IPS-20b (cell line): Measurements from ENCODE around the gene LYZL6.

Experiments used
- H3K27ac ChIP-seq: one replicate; pipeline ENCODE4 v1.5.1; 2013; ENCODE audit warnings: low read length
- H3K27me3 ChIP-seq: 2 replicates; pipeline ENCODE4 v1.6.1; 2013; ENCODE audit warnings: mild to moderate bottlenecking, low read length, inconsistent platforms; ENCODE audit not compliant: insufficient read depth
- H3K36me3 ChIP-seq: 2 replicates; pipeline ENCODE4 v1.6.1; 2013; ENCODE audit warnings: low read depth, mild to moderate bottlenecking, inconsistent platforms, low read length, moderate library complexity; ENCODE audit not compliant: insufficient read depth
- H3K4me1 ChIP-seq: 2 replicates; pipeline ENCODE4 v1.6.1; 2013; ENCODE audit warnings: mild to moderate bottlenecking, control low read depth, inconsistent platforms, low read length, moderate library complexity; ENCODE audit not compliant: insufficient read depth
- H3K4me3 ChIP-seq: 2 replicates; pipeline ENCODE4 v1.5.1; 2013; ENCODE audit warnings: mild to moderate bottlenecking, low read length, inconsistent platforms
- H3K9ac ChIP-seq: 2 replicates; pipeline ENCODE4 v1.6.1; 2013; ENCODE audit warnings: low read depth, mild to moderate bottlenecking, inconsistent platforms, low read length, moderate library complexity
- H3K9me3 ChIP-seq: 2 replicates; pipeline ENCODE4 v1.6.1; 2013; ENCODE audit warnings: mild to moderate bottlenecking, low read depth, low read length, inconsistent platforms; ENCODE audit not compliant: insufficient read depth

Gene LYZL6

GRCh38 chr17:35972945-35973332, 29.4 kb upstream of the LYZL6 start:
- Histone ChIP-seq H3K9me3 (no peaks in the 10 kb centered on the region), H3K36me3 (no peaks in the 10 kb centered on the region), H3K9ac (no peak overlapping the region), H3K27me3 (no peaks in the 10 kb centered on the region), H3K4me1 (no peaks in the 10 kb centered on the region; the same call in 1 of the 2 replicates), H3K4me3 (no peak overlapping the region), H3K27ac (no peak overlapping the region)

GRCh38 chr17:35972535-35972934, 29.0 kb upstream of the LYZL6 start:
- Histone ChIP-seq H3K27ac (no peak overlapping the region), H3K4me3 (no peak overlapping the region), H3K9ac (no peak overlapping the region), H3K4me1 (no peaks in the 10 kb centered on the region; the same call in 1 of the 2 replicates), H3K9me3 (no peaks in the 10 kb centered on the region), H3K36me3 (no peaks in the 10 kb centered on the region), H3K27me3 (no peaks in the 10 kb centered on the region)

- Histone ChIP-seq H3K4me3 (no peak overlapping the region), H3K36me3 (no peaks in the 10 kb centered on the region), H3K27me3 (no peaks in the 10 kb centered on the region), H3K4me1 (no peaks in the 10 kb centered on the region; the same call in 1 of the 2 replicates), H3K9ac (no peak overlapping the region), H3K9me3 (no peaks in the 10 kb centered on the region), H3K27ac (no peak overlapping the region)
Observed at GRCh38 chr17:35972066-35972465, 28.6 kb upstream of the LYZL6 start.

GRCh38 chr17:35969558-35970380, 26.3 kb upstream of the LYZL6 start:
- Histone ChIP-seq H3K9me3 (no peaks in the 10 kb centered on the region), H3K36me3 (no peaks in the 10 kb centered on the region), H3K4me3 (no peak overlapping the region), H3K4me1 (no peaks in the 10 kb centered on the region), H3K9ac (no peak overlapping the region), H3K27me3 (no peaks in the 10 kb centered on the region), H3K27ac (no peak overlapping the region)

- H3K36me3 ChIP-seq = no peaks in the 10 kb centered on the region
- H3K4me3 ChIP-seq = no peak overlapping the region
- no peak overlapping the region for H3K27ac ChIP-seq
- H3K4me1 ChIP-seq = no peaks in the 10 kb centered on the region
- no peak overlapping the region for H3K9ac ChIP-seq
- no peaks in the 10 kb centered on the region for H3K9me3 ChIP-seq
- no peaks in the 10 kb centered on the region for H3K27me3 ChIP-seq
Observed at GRCh38 chr17:35968520-35969054, 25.1 kb upstream of the LYZL6 start.

GRCh38 chr17:35965272-35965671, 21.8 kb upstream of the LYZL6 start:
- Histone ChIP-seq H3K9me3 (no peaks in the 10 kb centered on the region), H3K4me3 (no peak overlapping the region), H3K4me1 (no peaks in the 10 kb centered on the region), H3K36me3 (no peaks in the 10 kb centered on the region), H3K27me3 (no peaks in the 10 kb centered on the region), H3K9ac (no peak overlapping the region), H3K27ac (no peak overlapping the region)

GRCh38 chr17:35963663-35964062, 20.1 kb upstream of the LYZL6 start:
- Histone ChIP-seq H3K36me3 (no peaks in the 10 kb centered on the region), H3K9me3 (no peaks in the 10 kb centered on the region), H3K27me3 (no peaks in the 10 kb centered on the region), H3K27ac (no peak overlapping the region), H3K9ac (no peak overlapping the region), H3K4me1 (no peaks in the 10 kb centered on the region), H3K4me3 (no peak overlapping the region)

GRCh38 chr17:35953720-35954119, 10.2 kb upstream of the LYZL6 start:
- H3K4me1 ChIP-seq = no peaks in the 10 kb centered on the region
- no peaks in the 10 kb centered on the region for H3K27me3 ChIP-seq
- no peaks in the 10 kb centered on the region for H3K9me3 ChIP-seq
- H3K27ac ChIP-seq = no peak overlapping the region
- H3K36me3 ChIP-seq = no peaks in the 10 kb centered on the region
- no peak overlapping the region for H3K9ac ChIP-seq
- H3K4me3 ChIP-seq = no peak overlapping the region

- Histone ChIP-seq H3K36me3 (no peaks in the 10 kb centered on the region), H3K27ac (no peak overlapping the region), H3K4me1 (no peaks in the 10 kb centered on the region), H3K27me3 (no peaks in the 10 kb centered on the region), H3K9ac (no peak overlapping the region), H3K9me3 (no peaks in the 10 kb centered on the region), H3K4me3 (no peak overlapping the region)
Observed at GRCh38 chr17:35949401-35949800, 5.9 kb upstream of the LYZL6 start.

- Histone ChIP-seq H3K9ac (no peak overlapping the region), H3K36me3 (no peaks in the 10 kb centered on the region)
Observed at GRCh38 chr17:35948092-35948491, 4.6 kb upstream of the LYZL6 start.

GRCh38 chr17:35947156-35947585, 3.7 kb upstream of the LYZL6 start:
- H3K27me3 ChIP-seq = no peaks in the 10 kb centered on the region
- no peak overlapping the region for H3K27ac ChIP-seq
- no peaks in the 10 kb centered on the region for H3K9me3 ChIP-seq
- H3K4me1 ChIP-seq = no peaks in the 10 kb centered on the region
- H3K4me3 ChIP-seq = no peak overlapping the region
- no peaks in the 10 kb centered on the region for H3K36me3 ChIP-seq
- H3K9ac ChIP-seq = no peak overlapping the region

More at GRCh38 chr17:35948092-35948491, 4.6 kb upstream of the LYZL6 start:
- Histone ChIP-seq H3K27me3 (no peaks in the 10 kb centered on the region), H3K27ac (no peak overlapping the region), H3K4me1 (no peaks in the 10 kb centered on the region), H3K4me3 (no peak overlapping the region), H3K9me3 (no peaks in the 10 kb centered on the region)

GRCh38 chr17:35944151-35944550, 638 bp upstream of the LYZL6 start:
- Histone ChIP-seq H3K27ac (no peak overlapping the region), H3K4me1 (no peaks in the 10 kb centered on the region), H3K27me3 (no peaks in the 10 kb centered on the region), H3K36me3 (no peaks in the 10 kb centered on the region), H3K9me3 (no peaks in the 10 kb centered on the region), H3K9ac (no peak overlapping the region), H3K4me3 (no peak overlapping the region)
